Pons (tissue), 1 donor: ENCODE results near the gene CD300H.
A peak's percentile ranks its signal among the peaks of the same experiment; 100 is the strongest.
"Not testable (repeated sequence)": the region's sequence is repeated elsewhere in the genome, so short reads cannot be mapped to it uniquely, and the experiment has no call there.

Experiments used
- DNase-seq: peaks from one replicate; pipeline ENCODE4 v3.0.0-alpha.2; 2016; ENCODE audit warnings: low spot score

CD300H gene

DNA sequence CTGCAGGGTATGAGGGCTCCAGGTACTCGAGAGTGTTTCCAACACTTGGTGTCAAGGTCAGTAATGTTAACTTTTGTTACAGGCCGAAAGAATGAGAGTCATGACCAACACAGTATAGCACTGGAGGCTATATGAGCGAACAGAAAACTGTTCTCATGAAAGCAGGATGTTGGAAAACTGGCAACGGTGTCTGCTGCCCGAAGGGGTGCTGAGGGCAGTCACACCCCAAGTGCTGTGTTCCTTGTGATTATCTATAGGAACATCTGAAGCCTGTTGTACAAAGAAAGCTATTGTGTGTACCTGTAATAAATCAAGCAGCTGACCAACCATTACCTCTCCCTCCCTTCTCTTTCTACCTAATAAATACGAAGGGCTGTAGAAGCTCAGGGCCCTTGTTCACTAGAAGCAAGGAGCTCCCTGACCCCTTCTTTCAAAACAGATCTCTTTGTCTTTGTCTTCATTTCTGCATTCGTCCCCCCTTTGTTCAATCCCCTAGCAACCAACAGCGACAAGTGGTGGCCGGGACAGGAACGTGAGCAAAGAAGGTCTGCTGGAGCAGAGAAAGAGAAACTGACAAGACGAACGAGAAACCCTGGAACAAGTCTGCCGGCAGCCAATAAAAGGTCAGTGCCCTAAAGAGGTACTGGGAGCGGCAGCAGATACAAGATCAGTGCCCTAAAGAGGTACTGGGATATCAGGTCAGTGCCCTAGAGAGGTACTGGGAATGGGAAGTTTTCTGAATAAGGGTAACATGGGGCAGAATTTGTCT is 17.2 kb upstream of the CD300H start:
- no peak for DNase-seq

DNA sequence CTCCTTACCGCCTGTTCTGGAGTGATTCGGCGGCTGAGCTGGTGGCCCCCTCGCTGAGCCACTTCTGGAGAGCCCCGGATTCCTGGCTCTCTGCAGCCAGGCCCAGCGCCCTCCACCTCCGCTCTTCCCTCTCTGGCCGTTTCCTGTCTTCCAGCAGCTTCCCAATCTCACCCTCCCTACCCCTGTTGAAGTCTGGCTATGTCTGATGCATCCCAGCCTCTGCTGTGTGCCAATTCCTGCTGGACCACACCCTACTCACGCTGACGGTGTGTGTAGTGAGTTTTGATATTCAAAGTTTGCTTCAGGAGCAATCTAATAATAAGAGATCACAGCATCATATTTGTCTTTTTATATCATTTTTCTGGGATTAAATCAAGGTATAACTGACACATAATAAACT is 15.3 kb upstream of the CD300H start:
- no peak for DNase-seq

DNA sequence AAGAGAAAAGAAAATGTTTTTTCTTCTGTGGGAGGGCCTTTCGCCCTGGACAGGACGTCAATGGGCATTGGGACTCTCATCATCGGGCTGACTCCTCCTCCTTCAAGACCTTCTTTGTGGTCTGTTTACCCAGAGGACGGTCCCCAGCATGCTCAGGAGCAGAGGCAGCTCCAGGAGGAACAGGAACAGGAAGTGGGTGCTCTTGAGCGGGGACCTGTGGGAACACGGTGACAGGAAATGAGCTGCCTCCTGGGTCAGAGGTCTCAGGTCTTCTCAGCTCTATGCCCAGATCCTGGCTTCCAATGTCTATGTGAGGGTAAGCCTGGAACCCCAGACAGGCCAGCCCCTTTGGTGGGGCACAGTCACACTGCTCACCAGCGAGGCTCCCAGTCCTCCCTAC is 12.6 kb upstream of the CD300H start:
- DNase-seq, result no peak

DNA sequence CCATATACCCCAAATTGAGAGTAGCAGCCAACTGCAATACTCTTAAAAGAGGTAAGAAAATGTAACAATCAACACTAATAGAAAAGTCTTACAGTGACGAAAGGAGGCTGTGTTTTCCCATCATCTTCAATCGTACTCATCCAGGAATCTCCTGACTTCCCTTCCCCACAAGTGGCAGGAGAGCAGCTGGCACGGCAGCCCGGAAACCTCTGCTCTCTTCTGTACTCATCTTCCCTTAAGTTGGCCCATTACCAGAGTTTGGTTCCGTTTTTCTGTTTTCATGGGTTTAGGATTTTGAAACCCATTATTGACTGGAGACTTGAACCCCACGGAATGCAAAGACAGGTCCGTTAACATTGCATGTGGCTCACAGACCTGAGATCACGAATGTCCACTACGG is 11.7 kb upstream of the CD300H start:
- DNase-seq, result peak; percentile 9

DNA sequence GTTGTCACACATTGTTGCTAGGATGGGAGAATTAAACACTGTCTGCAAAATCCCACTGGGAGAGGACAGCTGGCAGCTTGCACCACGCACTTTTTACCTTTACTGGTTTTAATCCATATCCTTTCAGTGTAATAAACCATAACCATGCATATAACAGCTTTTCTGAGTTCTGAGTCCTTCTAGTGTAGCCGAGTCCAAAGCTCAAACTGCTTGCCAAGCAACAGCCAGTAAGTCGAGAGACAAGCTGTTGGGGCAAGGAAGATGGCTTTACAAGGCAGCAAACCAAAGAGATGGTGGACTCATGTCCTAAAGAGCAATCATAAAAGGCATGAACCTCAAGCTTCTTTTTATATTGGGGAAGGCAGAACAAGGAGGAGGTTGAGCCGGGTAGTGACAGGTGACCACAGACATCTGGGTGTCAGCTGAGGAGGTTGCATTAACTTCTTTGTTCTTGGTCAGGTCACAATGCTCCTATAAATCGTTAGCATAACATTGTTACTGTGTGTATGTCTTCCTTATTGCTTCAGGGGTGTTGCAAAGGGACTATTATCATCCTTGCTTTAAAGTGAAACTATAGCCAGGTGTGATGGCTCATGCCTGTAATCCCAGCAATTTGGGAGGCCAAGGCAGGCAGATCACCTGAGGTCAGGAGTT is 7.3 kb upstream of the CD300H start:
- no peak for DNase-seq

DNA sequence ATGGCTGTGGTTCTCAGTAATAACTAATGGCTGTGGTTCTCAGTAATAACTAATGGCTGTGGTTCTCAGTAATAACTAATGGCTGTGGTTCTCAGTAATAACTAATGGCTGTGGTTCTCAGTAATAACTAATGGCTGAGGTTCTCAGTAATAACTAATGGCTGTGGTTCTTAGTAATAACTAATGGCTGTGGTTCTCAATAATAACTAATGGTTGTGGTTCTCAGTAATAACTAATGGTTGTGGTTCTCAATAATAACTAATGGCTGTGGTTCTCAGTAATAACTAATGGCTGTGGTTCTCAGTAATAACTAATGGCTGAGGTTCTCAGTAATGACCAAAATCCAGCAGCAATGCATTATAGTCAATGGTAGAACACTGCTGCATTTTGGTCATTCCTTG is 6.3 kb upstream of the CD300H start:
- not testable (repeated sequence) for DNase-seq

DNA sequence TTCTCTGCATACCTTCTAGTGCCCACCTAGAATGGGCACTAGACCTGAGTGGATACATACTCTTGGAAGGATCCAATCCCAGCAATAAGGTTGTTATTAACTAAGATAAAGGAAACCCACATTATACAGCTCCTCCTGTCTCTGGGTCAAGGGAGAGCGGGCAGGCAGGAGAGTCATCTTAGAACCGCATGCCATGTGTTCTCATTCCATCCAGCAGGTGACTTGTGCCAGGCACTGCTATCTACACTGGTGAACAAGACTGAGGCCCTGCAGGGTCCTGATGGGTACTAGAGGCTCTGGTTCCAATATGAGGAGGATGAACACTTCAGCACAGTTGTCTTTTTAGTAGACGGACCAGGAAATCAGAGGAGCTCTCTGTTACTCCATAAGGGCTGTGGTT is 5.9 kb upstream of the CD300H start:
- DNase-seq, result no peak

DNA sequence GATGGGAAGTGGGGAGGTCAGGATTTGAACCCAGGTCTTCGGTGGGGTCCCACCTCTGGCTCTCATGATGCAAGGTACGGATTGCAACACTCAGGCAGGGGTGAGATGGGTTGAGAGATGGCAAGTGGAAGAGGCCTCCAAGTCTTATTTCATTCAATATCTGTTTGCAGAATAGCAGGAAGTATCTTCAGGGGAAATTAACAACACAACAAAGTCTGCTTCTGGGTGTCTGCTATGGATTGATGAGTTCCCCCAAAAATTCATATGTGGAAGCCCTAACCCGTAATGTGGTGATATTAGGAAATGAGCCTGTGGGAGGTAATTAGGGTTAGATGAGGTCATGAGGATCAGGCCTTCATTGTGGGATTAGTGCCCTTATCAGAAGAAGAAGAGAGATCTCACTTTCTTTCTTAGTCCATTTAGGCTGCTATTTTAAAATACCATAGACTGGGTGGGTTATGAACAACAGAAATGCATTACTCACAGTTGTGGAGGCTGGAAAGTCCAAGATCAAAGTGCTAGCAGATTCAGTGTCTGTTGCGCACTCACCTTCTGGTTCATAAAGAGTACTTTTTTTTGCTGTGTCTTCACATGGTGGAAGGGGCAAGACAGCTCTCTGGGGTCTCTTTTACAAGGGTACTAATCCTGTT is 4.4 kb upstream of the CD300H start:
- no peak for DNase-seq

DNA sequence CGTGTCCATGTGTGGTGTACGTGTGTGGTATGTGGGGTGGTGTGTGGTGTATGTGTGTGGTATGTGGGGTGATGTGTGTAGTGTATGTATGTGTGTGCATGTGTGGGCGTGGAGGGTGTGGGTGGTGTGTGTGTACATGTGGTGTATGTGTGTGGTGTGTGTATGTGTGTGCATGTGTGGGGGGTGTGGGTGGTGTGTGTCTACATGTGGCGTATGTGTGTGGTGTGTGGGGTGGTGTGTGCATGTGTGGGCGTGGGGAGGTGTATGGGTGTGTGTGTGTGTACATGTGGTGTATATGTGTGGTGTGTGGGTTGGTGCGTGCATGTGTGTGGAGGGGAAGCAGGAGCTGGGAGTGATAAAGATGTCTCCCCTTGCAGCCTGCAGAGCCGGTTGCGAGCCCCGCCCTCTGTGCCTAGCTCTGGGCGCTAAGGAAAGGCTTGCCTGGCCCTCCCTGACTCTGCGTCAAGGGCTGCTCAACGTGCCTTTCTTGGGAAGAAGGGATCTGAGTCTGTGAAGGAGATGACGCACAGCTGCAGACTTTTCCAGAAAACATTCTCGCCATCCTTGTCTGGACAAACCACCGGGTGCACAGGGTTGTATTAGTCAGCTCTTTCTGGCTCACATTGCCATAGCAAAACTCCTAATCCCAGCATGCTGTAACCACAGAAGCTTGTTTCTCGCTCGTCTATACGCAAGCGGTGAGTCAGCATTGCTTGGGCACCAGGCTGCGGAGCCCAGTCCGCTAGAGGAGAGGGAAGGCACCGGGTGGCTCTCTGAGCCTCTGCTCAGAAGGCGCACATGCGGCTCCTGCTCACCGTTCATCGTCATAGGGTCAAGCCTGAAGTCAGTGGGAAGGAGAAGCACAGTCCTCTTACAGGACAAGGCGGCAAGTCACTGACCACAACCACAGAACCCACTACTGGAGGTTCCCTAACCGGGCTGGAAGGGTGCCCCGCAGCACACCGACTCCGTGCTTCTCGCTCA is 2.0 kb upstream of the CD300H start:
- peak; percentile 8 for DNase-seq

DNA sequence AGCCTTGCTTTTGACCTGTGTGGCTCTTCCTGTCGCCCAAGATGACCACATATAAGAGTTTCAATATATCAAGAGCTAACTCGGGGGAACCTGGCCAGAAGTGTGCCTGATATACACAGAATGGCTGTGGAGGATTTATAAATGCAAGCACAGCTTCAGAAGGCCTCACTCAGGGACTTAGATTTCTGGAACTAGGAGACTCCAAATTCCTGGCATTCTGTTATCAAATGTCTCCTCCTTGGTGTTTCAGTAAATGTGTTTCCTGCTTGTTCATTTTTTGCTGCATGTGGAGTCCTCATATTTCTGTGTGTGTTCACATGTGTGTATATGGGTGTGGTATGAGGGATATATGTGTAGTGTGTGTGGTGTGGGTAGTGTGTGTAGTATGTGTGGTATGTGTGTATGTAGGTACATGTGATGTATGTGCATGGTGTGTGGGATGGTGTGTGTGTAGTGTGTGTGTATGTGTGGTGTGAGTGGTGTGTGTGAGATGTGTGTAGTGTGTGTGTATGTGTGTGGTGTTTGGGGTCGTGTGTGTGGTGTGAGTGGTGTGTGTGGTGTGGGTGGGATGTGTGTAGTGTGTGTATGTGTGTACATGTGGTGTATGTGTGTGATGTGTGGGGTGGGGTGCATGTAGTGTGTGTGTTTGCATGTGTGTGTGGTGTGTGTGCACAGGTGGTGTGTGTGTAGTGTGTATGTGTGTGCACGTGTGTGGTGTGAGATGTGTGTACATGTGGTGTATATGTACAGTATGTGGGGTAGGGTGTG is 981 bp upstream of the CD300H start:
- DNase-seq, result no peak

DNA sequence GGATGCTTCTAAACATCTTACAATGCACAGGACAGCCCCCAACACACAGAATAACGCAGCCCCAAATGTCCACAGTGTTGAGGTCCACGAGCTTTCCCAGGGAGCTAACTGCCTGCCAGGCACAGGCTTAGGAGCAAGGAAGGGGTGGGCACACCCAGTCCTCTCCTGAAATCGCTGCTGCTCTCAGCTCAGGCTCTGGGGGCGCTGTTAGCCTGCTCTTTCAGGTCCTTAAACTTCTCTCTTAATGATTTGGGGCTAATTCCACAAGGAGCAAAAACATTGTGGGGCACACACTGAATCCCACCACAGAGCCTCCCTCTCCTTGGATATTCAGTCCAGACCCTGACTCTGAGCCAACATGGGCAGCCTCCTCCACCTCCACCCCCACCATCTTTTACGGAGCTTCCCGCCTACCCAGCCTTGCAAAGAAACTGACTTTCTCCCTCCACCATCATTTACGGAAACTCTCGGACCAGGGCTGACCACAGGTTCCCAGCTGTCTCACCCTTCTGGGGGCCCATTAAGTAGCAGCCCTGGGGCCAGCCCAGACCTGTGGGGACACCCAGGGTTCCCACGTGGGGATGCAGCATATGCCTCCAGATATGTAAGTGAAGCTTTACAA is 1.1 kb downstream of the CD300H start:
- no peak for DNase-seq

DNA sequence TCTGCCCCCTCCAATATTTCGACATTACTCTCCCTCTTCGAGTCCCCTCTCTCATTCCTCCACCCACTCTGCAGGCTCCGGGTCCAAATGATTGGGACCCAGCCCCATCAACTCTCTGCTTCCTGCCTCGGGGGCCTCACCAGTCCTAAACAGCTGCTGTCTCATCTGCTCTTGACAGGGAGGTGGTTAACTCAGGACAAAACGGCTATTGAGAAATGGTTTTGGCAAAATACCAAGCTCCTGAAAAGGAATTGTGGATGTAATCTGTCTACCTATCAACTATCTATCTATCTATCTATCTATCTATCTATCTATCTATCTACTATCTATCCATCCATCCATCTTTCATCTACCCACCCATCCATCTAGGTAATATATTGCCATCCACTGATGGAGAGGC is 2.2 kb downstream of the CD300H start:
- no peak for DNase-seq

DNA sequence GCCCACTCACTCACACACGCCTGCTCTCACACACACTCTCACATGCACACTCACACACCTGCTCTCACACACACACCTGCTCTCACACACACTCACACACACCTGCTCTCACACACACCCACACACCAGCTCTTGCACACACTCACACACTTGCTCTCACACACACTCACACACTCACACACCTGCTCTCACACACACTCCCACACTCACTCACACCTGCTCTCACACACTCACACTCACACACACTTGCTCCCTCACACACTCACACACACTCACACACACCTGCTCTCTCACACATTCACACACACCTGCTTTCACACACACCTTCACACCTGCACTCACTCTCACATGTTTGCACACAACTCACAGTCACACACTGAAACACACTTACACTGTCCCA is 4.0 kb downstream of the CD300H start:
- no peak for DNase-seq

DNA sequence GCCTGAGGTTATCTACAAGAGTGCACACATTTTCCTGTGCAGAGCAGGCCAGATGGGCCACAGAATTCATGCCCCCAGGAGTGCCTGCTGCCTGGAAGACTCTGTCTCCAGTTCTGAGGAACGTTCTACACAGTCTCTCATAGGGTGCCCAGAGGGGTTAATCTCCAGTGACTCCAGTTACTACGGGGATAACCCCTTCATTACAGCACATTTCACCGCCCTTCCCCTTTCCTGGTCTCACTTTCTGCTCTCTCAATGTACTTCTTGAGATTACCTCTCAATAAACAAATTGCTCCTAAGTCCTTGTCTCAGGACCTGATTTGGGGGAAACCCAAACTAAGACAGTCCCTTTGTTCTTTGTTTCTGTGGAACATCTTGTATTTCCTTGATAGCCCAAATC is 5.7 kb downstream of the CD300H start:
- no peak for DNase-seq

DNA sequence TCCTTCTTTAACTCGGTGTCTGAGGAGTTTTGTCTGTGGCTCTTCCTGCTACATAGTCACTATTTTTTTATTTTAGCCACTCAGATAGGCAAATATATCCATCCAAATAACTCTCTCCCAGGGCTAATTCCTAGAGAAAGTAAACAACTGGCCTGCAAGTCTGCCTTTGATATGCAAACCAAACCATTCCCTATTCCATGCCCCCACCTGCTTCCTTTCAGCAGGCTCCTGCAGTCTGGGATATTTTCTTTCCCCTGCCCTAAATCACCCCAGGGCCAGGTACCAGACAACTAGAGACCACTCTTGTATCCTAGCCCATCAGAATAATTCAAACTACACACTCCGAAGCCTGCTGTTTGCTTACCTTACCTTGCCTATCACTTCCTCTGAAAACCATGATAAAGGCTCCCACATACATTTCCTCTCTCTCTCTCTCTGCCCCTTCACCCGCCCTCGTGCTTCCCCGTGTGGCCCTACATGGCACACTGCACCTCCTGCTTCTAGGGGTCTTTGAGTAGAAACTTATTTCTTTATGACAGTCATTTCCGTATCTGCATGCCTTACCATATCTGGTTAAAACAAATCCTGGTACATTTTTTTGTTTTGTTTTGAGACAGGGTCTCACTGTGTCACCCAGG is 8.3 kb downstream of the CD300H start:
- no peak for DNase-seq

DNA sequence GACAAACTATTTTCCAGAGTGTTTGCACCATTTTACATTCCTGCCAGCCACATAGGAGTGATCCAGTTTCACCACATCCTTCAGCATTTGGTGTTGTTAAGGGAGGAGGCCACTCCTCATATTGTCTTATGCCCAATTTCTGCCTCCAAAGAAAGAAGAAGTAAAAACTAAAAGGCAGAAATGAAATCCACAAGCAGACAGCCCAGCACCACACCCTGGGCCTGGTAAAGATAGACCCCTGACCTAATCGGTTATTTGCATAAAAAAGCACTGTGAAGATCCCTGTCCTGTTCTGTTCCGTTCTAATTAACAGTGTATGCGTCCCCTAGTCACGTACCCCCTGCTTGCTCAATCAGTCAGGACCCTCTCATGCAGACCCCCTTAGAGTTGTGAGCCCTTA is 8.9 kb downstream of the CD300H start:
- not testable (repeated sequence) for DNase-seq

DNA sequence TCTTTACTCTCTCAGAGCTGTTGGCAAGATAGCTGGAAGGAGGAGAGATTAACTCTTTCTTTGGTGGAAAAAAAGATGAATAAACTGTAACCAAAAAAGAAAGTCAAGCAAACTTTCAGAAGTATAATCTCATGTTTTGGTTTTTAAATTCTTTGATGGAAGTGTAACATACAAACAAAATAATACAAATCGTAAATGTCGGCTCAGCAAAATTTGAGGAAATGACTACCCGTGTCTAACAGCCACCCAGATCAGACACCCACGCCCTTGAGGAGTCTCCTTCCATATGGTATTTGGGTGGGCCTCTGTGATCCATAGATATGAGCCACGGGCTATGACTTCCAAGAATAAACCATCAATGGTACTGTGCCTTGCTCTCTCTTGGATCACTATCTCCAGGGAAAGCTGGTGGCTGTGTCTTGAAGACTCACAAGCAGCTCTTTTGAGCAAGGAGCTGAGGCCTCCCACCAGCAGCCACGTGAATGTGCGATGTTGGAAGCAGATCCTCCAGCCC is 11.8 kb downstream of the CD300H start:
- no peak for DNase-seq

DNA sequence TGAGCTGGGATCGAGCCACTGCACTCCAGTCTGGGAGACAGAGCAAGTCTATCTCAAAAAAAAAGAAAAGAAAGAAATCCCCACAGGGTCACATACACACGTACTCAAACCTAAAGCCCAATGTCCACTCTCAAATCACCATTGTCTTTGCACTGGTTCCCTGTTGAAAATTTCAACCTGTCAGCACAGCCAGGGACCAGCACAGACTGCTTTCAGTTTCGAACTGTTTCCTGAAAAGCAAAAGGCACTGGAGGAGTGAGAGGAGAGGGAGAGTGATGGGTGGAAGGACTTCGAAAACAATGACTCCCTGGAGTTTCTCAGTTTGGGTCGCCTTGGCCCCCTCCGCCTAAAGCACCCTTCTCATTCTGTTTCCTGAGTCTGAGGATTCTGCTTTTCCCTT is 12.4 kb downstream of the CD300H start:
- no peak for DNase-seq

DNA sequence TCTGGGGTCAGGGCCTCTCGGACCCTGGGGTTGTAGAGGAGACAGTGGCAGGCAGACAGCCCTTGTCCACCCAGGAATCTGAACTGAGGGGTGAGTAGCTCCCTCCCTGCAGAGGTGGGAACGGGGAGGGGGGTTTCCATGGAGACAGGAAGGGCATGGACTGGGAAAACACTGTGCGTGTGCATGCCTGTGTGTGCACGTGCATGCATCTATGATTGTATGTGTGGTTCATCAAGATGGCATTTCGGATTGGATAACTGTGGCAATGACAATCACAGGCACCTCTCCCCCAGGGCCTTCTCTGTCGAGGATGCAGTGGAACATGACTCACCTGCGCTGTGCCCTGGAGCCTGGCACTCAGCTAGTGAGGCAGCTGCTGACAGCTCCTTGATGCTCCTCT is 15.3 kb downstream of the CD300H start:
- DNase-seq, result no peak

DNA sequence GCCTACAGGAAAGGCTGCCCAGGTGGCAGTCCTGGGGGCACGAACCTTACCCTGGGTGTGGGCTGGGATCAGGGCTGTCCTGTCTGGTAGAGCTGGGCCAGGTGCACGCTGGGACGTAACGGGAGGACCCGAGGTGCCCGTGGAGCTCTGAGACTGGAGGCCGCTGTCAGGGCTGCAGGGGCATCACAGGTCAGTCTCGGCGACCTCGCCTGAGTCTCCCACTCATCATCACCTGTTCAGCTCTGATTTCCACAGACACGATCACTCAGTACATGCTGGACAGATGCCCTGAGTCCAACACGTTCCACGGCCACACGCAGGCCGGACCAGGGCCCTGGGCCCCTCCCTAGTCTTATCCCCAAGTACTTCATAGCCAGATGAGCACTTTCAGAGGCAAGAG is 16.7 kb downstream of the CD300H start:
- no peak for DNase-seq
